ENCODE data around the gene ATG16L2.

The ATG16L2 gene

DNA sequence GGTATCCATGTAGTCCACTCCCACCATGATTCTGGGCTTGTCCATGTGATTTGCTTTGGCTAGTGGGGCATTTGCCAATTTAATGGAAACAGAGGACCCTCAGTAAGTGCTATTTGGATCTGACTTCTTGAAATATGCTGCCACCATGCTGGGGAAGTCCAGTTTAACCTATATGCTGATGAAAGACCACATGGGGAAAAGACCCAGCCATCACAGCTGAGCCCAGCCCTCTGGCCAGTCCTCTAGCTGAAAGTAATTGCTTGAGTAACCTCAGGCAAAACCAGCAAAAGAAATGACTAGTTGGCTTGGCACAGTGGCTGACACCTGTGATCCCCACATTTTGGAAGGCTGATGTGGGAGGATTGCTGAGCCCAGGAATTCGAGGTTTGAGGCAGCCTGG lies 61.5 kb downstream of the ATG16L2 start:
- DNase-seq (ENCODE audit: low read depth in 4 of 4, low spot score in 1 of 4), result no peak

DNA sequence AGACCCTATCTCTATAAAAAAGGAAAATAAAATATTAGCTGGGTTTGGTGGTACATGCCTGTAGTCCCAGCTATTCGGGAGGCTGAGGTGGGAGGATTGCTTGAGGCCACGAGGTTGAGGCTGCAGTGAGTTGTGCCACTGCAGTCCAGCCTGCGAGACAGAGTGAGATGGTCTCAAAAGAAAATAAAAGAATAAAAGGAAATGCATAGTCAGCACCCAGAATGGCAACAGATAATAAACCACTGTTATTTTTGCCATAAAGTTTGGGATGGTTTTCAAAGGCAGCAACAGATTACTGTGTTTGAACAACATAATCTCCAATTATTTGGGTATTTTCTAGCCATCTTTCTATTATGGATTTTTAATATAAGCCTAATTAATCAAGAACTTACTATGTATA lies 61.9 kb downstream of the ATG16L2 start:
- no peak for DNase-seq (ENCODE audit: low read depth in 4 of 4, low spot score in 1 of 4)
